GF-D8 (cell line): ENCODE data around the gene GALNS.
"Not testable (repeated sequence)": the region's sequence is repeated elsewhere in the genome, so short reads cannot be mapped to it uniquely, and the experiment has no call there.

Experiments
- DNase-seq: peaks from one replicate; lab custom pipeline; 2025; lab: John Stamatoyannopoulos, UW

GALNS gene

DNA sequence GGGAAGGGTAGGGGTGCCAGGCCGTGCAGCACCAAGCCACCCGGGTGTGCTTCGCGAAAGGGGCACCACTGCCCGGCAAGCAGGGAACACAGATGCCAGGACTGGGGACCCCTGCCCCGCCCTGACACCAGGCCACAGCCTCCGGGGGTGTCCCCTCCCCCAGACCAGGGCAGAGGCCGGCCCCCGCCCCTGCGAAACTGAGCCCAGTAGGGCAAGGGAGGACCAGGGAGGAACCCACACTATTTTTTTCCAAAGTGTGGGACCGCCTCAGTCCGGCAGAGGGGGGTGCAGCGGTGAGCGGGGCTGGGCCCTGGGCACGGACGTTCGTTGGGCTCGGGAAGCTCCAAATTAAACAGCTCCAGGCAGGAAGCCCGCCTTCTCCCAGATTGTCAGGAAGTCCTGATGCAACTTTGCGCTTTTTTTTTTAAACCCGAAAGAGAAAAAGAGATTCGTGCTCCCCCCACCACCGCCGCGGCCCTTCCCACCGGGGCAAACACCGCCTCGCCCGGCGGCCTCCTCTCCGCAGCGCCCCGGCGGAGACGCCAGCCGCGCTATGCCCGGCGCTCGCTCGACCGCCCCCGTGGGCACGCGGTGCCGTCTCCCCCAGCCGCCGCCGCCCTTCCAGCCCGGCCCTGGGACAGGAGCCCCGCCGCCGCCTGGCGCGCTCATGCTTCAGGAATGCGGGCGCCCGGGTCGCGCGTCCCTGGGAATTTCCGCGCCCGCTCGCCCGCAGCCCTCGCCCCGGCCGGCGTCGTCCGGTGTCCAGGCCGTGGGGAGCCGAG is 72.5 kb downstream of the GALNS start:
- peak; percentile 46 for DNase-seq

- peak; percentile 51 for DNase-seq
These were observed 73.2 kb downstream of the GALNS start for GRCh38 chr16:88783391-88784073.

DNA sequence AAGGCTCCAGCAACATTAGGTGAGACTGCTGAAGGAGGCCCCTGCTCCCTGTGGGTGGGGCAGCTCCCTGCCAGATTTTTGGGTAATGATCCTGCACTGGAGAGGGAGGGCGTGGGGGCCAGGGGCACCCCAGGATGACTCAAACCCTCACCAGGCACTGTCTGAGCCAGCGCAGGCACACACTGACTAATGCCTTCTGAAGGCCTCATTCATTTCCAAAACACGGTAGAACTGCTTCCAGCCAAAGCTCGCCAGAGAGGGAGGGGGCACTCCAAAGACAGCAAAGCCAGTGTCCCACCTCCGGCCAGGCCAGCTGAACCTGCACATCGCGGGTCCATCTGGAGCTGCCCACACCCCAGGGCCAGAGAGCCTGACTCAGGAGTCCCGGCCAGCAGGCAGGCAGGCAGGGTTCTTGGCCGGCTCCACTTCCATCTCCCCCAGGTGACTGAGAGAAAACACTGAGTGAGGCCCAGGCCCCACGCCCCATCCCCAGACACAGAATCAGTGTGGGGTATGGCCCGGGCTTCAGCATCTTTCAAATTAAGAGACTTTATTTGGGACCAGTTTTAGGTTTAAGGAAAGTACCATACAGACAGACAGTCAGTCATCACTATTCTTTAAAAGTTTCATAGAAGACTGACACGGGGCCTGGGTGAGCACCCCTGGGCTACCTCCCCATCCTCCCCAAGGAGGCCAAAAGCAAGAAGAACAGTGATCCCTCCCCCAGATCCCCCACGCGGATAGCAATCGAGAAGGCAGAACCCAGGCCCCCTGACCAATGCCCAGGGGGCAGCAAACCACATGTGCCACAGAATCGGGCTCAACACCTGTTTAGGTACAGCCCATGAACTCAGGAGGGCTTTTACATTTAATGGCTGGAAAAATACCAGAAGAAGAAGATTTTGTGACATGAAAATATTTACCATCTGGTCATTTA is 74.0 kb downstream of the GALNS start:
- DNase-seq = no peak

DNA sequence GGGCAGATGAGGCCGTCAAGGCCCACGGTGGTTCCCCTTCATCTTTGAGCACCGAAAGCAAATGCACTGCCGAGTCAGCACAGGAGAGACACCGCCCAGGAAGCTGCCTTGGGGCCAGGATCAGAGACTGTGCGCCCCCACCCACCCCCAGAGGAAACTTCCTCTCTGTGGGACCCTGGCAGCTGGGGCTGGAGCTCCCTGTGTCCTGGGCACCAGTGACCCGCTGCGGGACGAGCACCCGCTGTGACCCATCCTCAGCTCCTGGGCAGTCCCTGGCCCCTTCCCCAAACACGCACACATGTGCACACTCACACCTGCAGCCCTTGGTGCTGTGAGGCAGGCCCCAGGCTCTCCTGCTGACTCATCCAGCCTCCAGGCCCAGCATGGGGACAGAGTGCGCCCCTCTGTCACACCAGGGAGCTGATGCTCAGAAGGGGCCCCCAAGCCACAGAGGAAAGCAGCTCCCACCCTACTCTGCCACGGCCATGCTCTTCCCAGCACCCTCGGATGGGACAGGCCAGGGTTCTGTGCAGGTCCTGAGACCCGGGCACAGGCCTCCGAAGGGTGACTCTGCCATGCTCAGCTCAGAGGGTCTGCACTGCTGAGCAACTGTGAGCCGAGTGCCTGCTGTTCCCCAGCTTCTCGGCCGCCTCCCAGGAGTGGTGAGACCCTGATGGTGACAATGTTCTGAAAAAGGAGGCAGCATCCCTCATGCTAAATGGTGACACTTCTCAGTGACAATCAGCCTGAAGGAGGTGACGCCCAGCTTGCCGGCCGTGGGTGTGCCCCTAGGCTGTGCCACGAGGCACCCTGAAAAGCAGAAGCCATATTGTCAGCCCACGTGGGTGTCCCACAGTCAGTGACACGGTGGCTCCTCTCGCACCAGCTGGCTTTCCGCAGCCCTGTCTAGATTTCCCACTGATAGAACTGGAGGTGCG is 75.3 kb downstream of the GALNS start:
- DNase-seq = peak; percentile 54

GRCh38 chr16:88780142-88781062 is 76.3 kb downstream of the GALNS start:
- DNase-seq = no peak

- no peak for DNase-seq
These were observed 77.2 kb downstream of the GALNS start for GRCh38 chr16:88779406-88780141.

DNA sequence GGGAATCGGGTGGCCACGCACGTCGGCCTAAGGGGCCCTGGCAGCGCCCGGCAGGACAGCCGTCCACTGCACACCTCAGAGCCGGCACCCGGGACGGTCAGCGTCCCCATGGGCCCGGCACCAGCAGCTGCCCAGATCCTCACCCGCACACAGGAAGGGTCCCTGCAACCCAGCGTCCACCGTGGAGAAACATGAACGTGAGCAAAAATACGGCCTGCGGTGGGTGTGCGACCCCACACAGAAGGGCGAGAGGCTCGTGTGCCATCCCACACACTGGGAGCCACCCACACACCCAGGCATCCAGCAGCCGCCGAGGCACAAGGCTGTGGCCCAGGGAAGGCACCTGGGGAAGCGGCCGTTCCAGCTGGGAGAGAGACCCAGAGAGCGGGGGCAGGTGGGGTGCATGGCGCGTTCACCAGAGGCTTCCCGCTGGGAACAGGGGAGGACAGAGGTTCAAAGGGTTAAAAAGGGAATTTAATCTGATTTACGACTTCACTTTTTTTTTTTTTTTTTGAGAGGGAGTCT is 78.1 kb downstream of the GALNS start:
- DNase-seq = no peak

- no peak for DNase-seq
These were observed 78.5 kb downstream of the GALNS start for GRCh38 chr16:88778271-88778525.

- no peak for DNase-seq
These were observed 79.1 kb downstream of the GALNS start for GRCh38 chr16:88777471-88778270.

DNA sequence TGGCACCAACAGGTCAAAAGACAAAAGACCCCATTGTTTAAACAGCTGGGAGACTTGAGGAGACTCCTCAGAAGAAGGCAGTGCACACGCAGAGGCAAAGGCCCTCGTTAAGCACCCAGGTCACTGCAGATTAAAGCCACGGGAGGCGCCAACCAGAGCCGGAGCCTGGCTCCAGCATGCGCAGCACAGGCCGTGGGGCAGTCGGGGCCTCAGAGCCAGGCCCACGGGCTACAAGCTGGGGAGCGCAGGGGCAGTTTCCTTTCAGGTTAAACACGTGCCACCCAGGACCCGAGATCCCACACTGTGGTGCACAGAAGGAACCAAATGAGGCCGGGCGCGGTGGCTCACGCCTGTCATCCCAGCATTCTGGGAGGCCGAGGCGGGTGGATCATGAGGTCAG is 80.9 kb downstream of the GALNS start:
- no peak for DNase-seq

GRCh38 chr16:88774544-88775393 is 82.0 kb downstream of the GALNS start:
- DNase-seq = no peak

- DNase-seq = peak; percentile 15
These were observed 82.9 kb downstream of the GALNS start for GRCh38 chr16:88773812-88774291.

DNA sequence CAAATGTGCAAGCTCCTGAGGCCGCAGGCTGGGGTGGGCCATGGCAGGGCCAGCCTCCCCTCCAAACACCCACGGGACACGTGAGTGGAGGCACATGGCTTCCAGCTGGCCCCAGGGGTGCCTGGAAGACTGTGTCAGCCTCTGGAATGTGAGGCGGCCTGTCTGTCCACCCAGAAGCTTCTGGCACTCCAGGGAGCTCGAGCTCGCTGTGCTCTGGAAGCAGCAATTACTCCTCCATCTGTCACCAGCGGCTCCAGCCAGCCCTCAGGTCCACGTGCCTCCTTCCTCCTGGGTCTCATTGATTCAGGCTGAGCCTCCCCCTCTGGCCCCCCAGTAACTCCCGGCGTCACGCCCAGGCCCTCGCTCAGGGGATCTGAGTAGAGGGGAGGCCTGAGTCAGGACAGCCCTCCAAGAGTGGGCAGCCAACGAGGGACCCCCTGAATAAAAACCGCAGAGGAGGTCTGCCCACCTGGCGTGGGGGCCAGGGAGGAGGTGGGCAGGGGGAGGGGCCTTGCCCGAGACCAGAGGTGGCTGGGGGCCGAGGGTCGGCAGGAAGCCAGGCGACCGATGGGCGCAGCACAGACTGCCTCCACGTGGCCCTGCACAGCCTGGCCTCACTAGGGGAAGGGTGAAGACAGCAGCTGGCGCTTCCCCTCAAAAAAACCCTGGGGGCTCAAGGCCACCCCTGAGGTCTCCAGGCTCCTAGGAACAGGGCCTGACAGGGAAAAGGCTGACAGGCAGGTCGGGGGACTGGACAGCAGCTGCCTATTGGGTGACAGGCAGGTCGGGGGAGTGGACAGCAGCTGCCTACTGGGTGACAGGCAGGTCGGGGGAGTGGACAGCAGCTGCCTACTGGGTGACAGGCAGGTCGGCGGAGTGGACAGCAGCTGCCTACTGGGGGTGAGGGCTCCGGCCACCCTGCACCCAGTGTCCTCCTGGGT is 83.6 kb downstream of the GALNS start:
- peak; percentile 6 for DNase-seq

DNA sequence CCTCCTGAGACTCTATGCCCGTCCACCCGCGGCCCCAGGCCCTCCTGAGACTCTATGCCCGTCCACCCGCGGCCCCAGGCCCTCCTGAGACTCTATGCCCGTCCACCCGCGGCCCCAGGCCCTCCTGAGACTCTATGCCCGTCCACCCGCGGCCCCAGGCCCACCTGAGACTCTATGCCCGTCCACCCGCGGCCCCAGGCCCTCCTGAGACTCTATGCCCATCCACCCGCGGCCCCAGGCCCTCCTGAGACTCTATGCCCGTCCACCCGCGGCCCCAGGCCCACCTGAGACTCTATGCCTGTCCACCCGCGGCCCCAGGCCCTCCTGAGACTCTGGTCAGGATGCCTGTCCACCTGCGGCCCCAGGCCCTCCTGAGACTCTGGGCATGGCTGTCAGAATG is 85.0 kb downstream of the GALNS start:
- DNase-seq = not testable (repeated sequence)

DNA sequence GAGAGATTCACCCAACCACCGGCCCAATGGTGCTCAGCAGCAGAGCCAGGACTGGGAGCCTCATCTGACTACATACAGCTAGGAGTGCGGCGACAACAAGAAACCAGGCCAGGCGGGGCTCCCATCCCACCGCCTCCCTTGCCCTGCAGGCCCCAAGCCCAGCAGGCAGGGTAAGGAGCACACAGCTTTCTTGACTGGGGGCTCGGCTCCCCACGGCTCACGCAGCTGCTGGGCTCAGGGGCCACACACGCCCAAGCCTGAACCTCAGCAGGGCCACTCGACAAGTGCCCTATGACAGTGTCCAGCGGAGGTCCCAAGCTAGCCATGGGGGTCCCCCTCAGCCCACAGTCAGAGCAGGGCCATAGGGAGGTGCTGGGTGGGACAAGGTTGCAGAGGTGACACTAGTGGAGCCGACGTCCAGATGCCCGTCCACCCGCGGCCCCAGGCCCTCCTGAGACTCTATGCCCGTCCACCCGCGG is 85.4 kb downstream of the GALNS start:
- no peak for DNase-seq
